IPS-NIHi7 (cell line): ENCODE data around the gene TMEM43.
A peak's percentile ranks its signal among the peaks of the same experiment; 100 is the strongest.

Experiments used
- DNase-seq: peaks from one replicate; pipeline ENCODE4 v3.0.0; 2012; ENCODE audit warnings: mixed read lengths; ENCODE audit errors: extremely low spot score

TMEM43 gene

DNA sequence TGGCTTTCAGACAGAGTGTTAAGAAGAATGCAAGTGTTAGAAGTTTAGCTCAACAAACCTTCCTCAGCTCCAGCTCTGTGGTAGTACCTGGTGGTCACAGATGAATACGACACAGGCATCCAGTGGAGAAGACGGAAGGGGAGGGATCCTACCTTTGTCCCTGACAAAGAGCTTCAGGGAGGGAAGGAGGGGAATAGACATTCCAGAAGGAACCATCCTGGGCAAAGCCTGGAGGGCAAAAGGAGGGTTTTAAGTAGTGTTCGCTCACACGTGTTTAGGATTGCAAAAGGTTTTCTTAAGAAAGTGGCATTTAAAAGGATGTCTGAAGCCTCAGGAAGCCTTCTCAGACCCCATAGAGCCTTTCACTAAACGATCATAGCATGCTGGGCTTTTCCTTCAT lies 3.0 kb upstream of the TMEM43 start:
- DNase-seq: peak; percentile 30

DNA sequence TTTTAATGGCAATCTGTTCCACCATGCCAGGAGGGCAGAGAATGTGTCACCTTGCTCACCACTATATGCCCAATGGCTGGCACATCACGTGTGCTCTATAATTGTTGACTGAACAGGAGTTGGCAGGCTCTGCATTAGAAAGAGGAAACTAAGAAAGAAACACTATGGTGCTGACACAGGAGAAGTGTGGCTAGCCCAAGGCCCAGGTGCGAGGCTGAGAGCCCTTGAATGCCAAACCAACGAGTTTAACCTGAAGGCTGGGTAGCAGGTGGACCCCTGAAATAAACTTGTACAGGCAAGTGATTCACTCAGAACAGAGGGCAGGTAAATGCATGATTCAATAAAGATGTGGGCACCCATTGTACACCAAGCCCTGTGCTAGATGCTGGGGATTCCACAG lies 2.6 kb upstream of the TMEM43 start:
- DNase-seq: peak; percentile 4

DNA sequence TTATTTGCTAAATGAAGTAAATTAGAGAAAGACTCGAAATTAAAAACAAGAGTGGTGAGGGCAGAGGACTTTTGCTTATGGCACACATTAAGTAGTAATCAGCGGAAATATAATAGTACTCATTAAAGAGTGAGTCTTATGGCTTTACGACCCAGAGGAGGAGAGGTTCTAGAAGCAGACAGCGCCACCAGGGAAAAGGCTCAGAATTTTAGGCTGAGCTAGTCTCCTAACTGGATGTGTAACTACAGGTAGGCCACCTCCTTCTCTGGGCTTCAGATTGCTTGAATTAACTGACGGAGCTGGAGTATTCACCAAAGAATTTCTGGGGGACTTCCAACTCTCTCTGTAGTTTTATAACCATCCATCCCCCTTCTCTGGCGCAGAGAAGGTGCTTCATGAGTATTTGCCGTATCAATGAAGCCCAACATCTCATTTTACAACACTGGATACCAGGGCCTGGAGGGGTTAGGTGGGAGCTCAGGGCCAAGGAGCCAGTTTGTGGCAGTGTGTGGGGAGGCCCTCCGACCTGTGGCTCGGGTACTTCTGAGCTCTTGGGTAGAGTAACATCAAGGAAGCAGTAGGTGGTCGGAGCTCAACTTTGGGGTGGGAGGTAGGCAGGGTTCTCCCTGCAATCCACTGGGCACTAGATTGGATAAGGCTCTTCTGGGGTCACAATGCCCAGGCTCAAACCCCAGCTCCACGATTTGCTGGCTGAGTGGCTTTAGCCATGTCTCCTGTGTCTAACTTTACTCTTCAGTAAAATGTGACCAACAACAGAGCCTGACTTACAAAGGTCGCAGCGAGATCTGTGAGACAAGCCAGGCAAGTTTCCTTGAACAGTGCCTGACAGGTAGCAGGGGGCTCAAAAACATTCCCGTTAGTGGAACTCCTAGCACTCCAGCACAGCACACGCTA lies 1.3 kb upstream of the TMEM43 start:
- DNase-seq: peak; percentile 7

DNA sequence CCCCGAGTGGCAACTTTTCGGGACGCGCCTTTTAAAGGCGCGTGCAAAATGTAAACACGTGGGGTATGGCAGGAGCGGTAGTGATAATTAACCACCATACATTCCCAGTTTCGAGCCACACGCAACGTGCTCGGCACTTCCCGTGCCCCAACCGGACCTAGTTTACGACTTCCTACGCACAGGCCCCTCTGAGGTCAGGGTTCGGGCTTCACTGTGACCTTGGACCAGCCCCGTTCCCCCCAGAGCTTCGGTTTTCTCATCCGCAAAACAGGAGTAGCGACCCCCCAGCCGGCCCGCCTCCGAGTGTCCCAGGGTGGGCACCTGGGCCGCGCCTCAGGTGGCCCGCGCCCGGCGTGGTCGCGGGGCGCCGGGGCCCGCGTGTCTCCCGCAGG lies 633 bp upstream of the TMEM43 start:
- peak; percentile 61 for DNase-seq

DNA sequence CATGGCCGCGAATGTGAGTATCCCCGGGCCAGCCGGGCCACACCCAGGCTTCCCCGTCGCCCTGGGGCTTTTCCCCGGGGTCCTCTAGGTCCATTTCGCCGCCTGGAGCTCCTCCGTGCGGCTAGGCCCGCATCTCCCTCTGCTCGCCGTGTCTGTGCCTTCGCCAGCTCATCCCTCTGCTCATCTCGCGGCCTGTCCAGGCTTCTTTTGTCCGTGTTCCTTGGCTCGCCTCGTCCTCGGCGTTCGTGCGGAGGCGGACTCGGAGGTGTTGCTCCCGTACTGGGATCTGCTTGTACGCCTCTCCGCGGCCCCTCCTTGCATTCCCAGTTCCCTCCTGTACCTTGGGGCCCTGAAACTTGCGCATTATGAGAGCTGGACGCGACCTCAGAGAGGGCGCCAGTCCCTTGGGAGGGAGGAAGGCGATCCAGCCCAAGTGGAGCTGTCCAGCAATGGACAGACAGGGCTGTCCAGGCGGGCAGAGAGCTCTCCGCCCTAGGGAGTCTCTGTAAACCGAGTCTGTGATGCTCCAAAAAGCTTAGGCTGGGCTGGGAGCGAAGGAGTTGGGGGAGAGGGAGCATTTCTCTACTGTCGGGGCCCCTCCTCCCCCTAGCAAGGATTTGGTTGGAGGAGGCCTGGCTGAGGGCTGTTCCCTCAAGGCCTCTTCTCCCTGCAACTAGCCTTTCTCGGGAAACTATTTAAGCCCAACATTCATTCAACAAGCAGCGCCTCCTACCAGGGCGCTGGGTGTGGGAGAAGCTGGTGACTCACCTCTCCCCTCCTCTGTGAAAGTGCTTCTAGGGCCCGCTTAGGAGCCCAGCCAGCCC lies 553 bp downstream of the TMEM43 start:
- peak; percentile 78 for DNase-seq

DNA sequence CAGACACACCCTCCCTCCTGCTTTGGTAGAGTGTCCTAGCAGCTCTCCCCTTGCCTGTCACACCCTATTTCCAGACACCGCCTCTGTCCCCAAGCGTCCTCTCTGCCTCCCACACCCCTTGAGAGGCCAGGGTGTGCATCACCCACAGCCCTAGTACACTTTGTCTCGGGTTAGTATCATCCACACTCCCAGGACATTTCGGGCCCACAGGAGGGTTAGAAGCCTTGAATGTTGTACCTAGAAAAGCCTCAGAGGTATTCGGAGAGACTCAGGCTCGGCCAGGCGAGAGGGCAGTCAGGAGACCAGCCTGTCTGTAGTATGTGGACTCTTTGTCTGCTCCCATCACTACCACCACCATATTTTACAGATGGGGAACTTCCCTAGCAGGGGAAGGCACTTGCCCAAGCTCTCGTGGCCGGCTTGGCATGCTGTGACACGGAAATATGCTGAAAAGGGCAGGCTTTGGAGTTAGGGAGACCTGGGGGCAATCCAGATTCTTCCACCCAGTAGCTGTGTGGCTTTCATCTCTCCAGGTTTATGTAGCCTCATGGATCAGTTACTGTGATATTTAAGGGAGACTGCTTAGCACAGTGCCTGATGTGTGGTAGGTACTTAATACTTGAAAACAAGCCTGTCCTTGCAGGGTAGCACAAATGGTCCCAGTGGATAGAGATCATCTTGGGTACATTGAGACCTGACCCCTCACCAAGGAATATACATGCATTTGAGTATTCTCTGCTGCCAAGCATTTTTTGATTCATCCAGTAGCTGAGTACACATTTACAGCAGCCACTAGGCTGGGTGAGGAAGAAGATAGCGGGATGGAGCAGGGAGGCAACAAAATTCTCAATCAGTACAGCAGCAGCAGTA lies 1.4 kb downstream of the TMEM43 start:
- no peak for DNase-seq

DNA sequence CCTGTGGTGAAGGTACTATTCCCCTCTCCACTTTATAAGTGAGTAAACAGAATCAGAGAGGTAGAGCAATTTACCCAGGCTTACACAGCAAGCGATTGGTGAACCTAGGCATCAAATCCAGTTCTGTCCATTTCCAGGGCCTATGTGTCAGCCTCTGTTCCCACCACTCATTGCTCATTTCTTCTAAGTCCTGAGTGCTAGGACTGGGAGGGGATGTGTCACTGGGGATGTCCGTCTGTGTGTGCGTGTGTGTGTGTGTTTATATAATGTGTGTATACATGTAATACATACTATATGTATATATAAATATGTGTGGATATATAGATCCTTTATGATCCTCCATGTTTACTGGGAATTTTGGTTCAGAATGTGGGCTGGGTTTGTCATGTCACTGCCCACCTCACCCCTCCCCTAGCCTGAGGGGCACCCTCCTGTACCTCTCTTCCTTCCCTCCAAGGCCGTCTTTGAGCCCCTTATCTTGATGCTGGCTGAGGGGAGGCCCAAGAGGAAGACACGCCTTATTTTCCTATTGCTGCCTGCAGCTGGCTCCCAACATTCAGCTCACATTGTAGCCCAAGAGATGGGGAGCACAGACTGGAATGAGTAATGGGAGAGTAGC lies 2.1 kb downstream of the TMEM43 start:
- DNase-seq: no peak

DNA sequence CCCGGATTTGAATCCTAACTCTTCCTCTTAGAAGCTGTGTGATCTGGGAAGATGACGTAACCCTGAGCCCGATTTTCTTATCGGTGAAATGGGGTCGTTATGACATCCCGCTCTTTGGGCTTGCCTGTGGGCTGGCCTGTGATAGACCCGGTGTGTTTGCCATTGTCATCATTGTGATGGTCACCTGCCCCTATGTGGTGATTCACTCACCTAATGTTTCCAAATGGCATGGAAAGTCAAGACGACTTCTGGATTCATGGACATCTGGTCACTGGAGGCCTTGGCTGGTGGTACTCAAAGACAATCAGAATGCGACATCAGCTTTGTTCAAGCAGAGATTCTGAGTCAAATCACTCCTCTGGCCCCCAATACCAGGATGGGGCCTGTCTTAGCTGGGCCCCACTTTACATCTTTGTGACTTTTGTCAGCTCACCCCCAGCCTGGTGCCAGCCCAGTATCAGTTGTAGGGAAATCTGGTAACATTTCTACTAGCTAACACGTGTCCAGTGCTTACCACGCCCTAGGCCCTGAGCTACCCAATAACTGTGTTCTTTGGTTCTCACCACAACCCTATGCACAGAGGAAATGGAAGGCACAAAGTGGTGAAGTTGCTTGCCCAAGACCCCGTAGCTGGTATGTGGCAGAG lies 2.8 kb downstream of the TMEM43 start:
- DNase-seq: no peak

DNA sequence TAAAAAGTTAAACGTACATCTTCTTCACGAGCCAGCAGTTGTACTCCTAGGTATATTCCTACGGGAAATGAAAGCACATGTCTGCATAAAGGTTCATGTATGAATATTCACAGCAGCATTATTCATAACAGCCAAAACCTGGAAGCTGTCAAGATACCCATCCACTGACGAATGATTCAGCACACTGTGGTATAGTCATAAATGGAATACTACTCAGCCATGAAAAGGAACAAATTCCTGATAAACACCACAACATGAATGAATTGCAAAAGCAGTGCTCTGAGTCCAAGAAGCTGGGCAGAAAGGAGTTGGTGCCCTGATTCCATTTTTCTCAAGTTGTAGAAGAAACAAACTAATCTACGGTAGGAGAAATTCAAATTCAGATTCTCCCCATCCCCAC lies 3.9 kb downstream of the TMEM43 start:
- no peak for DNase-seq

DNA sequence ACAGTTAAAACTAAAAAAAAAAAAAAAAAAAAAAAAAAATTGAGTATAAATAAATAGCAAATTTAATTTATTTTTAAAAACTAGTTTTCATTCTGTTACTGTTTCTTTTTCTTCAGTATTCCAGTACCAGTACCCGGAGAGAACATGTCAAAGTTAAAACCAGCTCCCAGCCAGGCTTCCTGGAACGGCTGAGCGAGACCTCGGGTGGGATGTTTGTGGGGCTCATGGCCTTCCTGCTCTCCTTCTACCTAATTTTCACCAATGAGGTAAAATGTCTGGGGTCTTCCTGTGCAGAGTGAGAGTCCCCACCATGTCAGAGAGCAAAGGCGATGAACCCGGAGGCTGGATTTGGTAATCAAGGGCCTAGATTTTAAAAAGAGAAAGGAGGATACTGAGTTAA lies 4.4 kb downstream of the TMEM43 start:
- DNase-seq: no peak

DNA sequence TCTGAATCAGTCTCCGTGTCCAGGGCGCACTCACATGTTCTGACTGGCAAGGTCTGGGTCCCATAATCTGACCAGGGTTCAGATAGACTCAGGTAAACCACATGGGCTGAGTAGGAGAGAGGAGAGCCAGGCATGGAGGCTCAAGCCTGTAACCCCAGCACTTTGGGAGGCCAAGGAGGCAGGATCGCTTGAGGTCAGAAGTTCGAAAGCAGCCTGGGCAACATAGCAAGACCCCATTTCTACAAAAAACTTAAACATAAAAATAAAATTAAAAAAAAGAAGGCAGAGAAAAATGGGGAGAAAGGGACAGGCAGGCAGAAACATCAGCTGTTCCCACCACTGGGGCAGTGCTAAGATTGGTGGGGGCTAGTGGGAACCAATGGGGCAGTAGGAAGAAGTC lies 5.4 kb downstream of the TMEM43 start:
- no peak for DNase-seq

DNA sequence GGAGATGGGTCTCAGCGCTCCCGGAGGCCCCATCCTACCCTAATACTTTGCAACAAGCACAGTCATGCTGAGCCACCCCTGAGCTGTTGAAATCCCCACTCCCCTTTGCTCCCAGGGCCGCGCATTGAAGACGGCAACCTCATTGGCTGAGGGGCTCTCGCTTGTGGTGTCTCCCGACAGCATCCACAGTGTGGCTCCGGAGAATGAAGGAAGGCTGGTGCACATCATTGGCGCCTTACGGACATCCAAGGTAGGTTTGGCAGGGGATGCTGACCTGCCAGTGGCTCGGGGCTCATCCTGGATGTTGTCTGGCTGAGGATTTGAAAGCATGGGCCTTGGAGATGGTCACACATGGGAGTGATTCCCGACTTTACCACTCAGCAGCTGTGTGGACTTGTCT lies 5.9 kb downstream of the TMEM43 start:
- DNase-seq: no peak

DNA sequence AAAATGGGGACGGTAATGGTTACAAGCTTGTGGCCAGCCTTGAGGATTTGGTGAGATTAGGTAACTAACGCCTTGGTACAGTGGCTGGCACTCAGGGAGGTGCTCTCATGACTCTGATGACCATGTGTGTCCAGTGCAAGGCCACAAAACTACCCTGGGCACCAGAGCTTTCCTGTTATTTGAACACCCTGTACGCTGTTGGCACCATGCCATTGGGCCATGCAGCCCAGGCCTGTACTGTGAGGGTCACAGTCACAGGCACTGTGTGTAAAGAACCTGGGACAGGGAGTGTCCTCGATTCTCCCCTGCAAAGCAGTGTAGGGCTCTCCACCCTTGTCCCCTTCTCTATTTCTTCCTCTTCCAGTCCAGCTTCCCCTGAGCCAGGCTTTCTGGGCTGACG lies 6.3 kb downstream of the TMEM43 start:
- no peak for DNase-seq

DNA sequence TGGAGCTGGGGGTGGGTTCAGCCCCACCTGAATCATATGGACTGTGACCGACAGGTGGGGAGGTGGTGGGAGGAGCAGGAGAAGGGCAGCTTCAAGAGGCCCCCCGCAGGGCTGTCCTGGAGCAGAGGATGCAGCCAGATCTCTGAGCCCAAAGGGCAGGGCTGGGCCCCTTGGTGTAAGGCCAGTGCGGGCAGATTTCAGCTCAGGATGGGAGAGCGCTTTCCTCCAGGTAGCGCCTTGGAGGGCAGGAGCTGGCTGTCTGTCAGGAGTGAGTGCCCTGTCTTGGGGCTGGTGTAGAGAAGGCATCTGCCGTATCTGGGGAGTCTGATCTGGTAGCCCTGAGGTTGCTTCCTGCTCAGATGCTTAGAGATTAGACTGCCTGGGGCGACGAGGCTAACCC lies 7.3 kb downstream of the TMEM43 start:
- DNase-seq: no peak

DNA sequence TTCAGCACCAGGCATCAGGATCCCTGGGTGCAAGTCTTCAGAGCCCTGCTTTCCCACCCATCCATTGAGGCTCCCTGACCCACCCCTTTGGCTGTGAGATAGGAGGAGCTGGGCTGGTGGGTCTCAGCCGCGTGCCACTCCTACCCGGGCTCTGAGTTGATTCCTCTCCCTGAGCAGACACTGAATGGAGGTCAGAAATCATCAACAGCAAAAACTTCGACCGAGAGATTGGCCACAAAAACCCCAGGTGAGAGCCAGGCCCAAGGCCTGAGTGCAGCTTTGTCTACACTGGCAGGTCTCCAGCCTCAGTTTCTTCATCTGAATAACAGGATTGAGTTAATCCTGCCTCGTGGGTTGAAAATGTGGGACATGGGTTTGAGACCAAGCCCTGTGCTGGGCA lies 7.8 kb downstream of the TMEM43 start:
- no peak for DNase-seq

DNA sequence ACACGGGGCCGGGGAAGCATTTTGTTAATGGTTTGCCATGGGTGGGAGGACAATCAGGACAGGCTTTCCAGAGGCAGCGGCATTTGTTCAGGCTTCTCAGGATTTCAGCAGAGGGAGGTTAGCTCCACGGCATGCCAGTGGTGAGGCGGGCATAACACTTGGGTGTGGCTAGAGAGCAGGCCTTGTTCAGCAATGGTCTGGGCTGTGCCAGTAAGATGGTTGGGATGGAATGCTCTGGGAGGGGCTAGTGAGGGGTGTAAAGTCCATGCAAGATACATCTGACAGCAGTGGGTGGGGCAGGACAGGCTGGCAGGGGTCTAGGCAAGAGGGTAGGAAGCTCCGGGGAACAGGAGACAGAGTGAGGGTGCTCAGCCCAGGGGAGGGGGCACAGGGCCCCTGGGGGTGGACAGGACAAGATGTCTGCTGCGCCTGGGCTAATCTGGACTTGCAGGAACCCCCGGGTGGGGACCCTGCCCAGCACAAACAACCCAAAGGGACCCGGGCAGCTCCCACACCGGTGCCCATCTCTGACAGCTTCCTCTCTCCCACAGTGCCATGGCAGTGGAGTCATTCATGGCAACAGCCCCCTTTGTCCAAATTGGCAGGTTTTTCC lies 8.4 kb downstream of the TMEM43 start:
- no peak for DNase-seq

DNA sequence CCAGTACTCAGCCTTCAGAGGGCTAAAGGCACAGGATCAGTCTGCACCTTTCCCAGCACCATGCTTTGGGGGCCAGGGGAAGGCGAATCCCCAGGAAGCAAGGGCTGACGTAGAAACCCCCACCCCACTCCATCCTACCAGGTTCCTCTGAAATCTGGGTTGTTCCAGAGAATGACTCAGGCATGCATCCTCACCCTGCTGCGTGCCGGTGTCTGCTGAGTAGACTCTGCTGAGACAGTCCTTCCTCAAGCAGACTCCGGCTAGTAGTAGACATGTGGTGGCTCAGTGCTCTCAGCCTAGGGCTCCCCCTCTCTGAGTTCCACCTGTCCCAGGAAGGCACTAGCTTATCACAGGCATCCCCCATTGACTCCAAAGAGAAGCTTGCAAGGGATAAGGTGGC lies 9.0 kb downstream of the TMEM43 start:
- DNase-seq: no peak

DNA sequence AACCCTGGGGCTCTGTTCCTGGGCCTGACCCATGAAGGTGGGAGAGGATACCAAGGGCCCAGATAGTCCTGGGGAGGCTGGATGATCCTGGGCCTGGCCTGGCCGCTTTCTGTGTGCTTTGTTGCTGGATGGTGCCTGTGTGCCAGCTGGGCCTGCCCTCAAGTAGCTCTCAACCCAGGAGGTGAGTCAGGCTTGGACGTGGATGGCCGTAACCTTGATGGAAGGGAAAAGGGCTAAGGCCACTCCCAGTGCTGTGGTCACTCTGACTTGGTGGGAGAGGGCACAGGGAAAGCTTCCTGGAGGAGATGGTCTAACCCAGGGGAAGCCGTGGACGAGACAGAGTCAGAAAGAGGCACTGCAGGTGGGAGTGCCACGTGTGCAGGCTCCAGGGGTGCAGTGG lies 9.4 kb downstream of the TMEM43 start:
- no peak for DNase-seq

DNA sequence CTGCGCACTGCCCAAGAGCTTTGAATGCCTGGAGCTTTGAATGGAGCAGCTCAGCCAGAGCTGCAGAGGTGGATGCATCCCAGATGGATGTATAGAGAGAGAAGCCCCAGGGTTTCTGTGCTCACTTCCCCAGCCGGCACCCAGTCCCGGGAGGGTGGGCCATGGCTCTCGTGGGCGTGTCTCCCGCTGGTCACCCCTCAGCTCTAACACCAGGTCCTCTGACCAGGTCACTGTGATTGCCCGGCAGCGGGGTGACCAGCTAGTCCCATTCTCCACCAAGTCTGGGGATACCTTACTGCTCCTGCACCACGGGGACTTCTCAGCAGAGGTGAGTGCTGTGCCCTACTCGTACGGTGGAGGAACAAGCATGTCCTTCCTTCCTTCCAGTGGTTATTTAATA lies 10.7 kb downstream of the TMEM43 start:
- DNase-seq: no peak

DNA sequence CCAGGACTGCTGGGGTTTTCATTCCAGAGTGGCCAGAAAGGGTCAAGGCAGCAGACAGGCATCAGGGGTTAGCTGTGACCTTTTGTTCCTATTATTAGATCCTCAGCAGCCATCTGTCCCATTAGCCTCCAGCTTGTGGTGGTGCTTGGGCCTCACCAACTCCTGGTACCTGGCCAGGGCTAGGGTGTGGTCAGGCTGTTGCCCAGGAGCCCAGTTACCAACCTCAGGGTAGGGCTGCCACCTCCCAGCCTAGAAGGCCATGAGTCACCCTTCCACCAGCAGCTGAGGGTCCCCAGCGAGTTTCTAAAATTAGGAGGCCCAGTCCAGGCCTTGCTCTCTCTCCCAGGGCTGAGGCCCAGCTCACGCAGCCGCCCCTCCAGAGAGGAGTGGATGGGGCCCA lies 12.2 kb downstream of the TMEM43 start:
- no peak for DNase-seq

DNA sequence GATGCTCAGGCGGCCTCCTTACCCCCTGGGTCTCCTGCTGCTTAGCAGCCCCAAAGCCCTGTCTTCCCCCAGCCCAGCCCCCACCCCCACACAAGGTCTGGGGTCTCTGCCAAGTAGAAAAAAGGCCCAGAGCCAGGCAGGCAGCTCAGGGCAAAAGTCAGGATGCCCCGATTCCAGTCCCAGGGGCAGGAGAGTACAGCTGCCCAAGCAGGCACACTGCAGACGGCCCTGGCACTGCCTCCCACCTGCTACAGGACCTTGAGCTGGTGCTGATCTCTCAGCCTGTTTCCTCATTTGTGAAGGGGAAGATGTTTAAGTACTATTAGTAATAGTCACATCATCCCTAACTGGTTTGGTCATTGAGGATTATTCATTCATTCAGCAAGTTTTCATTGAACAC lies 12.6 kb downstream of the TMEM43 start:
- DNase-seq: no peak
